GM12873 (cell line): ENCODE results near the gene ABLIM1.

ENCODE experiments used
- TF ChIP-seq, protein P1 (sequence below): IDR thresholded peaks from 2 replicates; pipeline ENCODE4 v1.5.1; 2012; ENCODE audit warnings: low read depth, mild to moderate bottlenecking, moderate library complexity, low read length, control low read depth; ENCODE audit not compliant: insufficient read depth; ENCODE audit errors: missing control alignments

ABLIM1 gene

DNA sequence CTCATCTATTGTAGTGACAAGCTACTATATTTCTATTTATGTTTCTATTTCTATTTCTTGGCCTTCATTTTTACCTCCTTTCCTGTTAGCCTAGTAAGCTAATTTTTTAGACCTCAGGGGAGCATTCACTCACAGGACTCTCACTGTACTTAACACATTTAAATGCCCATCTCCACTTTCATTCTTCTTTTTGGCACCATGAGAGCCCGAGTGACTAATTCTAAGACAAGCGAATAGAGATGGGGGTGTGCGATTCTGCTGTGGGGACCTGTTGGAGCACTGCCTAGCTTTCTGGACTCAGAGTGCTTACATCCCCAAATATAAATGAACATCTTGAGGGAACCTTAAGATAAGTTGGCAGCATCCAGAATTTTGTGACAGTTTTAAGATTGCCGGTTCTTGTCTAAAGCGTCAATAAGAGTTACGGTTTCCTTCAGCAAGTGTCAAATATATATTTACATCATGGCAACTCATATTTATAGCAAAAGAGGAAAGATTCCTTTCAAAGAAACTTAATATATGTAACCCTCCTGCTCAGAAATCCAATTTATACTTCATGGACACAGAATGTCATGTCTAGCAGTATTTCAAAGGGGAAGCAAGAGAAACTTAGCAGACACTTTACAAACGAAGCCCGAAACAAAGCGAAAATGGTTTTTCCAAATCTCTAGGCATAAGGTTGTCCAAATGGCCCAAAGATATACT is 199.7 kb downstream of the ABLIM1 start:
- TF ChIP-seq, protein P1, sequence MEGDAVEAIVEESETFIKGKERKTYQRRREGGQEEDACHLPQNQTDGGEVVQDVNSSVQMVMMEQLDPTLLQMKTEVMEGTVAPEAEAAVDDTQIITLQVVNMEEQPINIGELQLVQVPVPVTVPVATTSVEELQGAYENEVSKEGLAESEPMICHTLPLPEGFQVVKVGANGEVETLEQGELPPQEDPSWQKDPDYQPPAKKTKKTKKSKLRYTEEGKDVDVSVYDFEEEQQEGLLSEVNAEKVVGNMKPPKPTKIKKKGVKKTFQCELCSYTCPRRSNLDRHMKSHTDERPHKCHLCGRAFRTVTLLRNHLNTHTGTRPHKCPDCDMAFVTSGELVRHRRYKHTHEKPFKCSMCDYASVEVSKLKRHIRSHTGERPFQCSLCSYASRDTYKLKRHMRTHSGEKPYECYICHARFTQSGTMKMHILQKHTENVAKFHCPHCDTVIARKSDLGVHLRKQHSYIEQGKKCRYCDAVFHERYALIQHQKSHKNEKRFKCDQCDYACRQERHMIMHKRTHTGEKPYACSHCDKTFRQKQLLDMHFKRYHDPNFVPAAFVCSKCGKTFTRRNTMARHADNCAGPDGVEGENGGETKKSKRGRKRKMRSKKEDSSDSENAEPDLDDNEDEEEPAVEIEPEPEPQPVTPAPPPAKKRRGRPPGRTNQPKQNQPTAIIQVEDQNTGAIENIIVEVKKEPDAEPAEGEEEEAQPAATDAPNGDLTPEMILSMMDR, result no peak

GRCh38 chr10:114453576-114453975 is 204.5 kb downstream of the ABLIM1 start:
- TF ChIP-seq, protein P1, result no peak

DNA sequence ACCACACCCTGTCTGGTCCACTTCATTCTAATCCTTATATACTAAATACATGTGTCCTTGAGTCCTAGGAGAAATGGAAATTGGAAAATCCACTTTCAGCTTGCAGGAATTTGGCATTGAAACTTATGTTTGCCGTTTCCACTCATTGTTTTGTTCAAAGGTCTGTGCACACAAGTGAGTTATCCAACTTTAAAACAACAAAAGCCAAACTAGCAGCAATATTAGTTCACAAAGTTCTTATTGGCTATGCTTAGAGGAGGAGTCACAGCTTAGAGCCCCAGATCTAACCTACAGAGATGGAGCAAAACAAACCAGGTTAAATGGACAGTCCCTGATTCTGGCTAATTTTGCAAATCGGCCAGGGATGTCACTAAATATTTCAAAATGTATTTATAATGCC is 209.2 kb downstream of the ABLIM1 start:
- TF ChIP-seq, protein P1, result no peak

- TF ChIP-seq, protein P1, result no peak
Measured at GRCh38 chr10:114445332-114445731, 212.7 kb downstream of the ABLIM1 start.

DNA sequence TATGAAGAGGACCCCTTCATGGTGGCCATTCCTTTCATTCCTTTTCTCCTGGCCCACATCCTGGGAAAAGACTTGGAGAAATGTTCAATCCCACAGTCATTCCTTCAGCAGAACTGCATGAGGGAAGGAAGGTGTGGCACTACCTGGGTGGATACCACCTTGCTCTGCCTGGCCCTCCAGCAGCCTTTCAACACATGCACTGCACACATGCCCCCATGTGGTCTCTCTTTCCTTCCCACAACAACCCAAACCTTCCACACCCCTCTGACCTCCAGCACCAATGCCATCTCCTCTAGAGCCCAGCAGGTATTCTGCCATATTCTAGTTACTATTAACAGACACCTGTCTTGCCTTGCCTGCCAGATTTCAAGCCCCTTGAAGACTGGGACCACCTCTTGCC is 213.3 kb downstream of the ABLIM1 start:
- TF ChIP-seq, protein P1, result no peak

GRCh38 chr10:114442091-114442630 is 215.9 kb downstream of the ABLIM1 start:
- TF ChIP-seq, protein P1, result no peak

- TF ChIP-seq, protein P1, result no peak
Measured at GRCh38 chr10:114441107-114441506, 217.0 kb downstream of the ABLIM1 start.
